ENCODE results near the gene MRPL51.

GRCh38 chr12:6523708-6524107 lies 30.6 kb upstream of the MRPL51 start:
- TF ChIP-seq CTCF (IDR thresholded peaks at IDR 0.05; ENCODE audit: insufficient read depth, low read length), result no peak
- no peak for TF ChIP-seq REST (IDR thresholded peaks at IDR 0.05; ENCODE audit: insufficient replicate concordance, low read depth)
- no peak for TF ChIP-seq POLR2AphosphoS5 (IDR thresholded peaks at IDR 0.05; ENCODE audit: low read depth)
- no peak for TF ChIP-seq GABPA (IDR thresholded peaks at IDR 0.05; ENCODE audit: low read depth)
